NB4 (cell line): ENCODE measurements around the gene ENTREP3.

Experiments
- POLR2A ChIP-seq: IDR thresholded peaks from 2 replicates; pipeline ENCODE4 v1.6.1; 2011; ENCODE audit warnings: mild to moderate bottlenecking; ENCODE audit not compliant: insufficient read length; ENCODE audit errors: extremely low read depth
- TF ChIP-seq, protein P1 (sequence below): IDR thresholded peaks from one replicate; pipeline ENCODE4 v1.5.1; 2012; ENCODE audit warnings: low read depth, low read length
- TF ChIP-seq, protein P2 (sequence below): IDR thresholded peaks from 2 replicates; pipeline ENCODE4 v1.6.1; 2011; ENCODE audit warnings: low read depth, low read length

DNA sequence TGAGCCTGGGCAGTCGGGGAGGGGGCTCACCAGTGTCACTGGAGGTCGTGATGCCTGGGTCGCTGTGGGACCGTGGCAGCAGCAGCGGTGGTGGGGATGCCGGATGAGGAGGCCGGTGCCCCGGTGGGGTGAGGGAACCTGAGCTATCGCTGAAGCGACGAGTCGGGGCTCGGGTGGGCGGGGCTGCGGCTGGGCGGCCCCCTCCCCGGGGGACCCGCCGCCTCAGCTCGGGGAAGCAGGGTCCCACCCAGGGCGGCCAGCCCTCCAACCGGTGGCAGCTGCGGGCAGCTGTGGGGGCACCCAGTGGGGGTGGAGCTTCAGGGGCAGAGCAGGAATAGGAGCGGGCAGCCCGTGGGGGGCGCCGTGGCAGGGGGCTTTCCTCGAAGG, 5.0 kb downstream of the ENTREP3 start:
- no peak for TF ChIP-seq POLR2A
- TF ChIP-seq, protein P1, sequence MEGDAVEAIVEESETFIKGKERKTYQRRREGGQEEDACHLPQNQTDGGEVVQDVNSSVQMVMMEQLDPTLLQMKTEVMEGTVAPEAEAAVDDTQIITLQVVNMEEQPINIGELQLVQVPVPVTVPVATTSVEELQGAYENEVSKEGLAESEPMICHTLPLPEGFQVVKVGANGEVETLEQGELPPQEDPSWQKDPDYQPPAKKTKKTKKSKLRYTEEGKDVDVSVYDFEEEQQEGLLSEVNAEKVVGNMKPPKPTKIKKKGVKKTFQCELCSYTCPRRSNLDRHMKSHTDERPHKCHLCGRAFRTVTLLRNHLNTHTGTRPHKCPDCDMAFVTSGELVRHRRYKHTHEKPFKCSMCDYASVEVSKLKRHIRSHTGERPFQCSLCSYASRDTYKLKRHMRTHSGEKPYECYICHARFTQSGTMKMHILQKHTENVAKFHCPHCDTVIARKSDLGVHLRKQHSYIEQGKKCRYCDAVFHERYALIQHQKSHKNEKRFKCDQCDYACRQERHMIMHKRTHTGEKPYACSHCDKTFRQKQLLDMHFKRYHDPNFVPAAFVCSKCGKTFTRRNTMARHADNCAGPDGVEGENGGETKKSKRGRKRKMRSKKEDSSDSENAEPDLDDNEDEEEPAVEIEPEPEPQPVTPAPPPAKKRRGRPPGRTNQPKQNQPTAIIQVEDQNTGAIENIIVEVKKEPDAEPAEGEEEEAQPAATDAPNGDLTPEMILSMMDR, result no peak
- TF ChIP-seq, protein P2, sequence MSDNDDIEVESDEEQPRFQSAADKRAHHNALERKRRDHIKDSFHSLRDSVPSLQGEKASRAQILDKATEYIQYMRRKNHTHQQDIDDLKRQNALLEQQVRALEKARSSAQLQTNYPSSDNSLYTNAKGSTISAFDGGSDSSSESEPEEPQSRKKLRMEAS, result no peak
